ENCODE measurements around the gene LANCL3. TPM values are rescaled to one million over a fixed set of nuclear protein-coding genes. Genes with fewer than 3 reads are reported as not detected.

The LANCL3 gene
- total RNA-seq, 1 donor from 2014 or later, result 0.02 TPM

- H3K27ac Mint-ChIP-seq, result no peak overlapping the region
- no peaks in the 10 kb centered on the region for H3K27me3 Mint-ChIP-seq (ENCODE audit: insufficient read depth, low read depth)
- H3K4me1 ChIP-seq, result no peaks in the 10 kb centered on the region
- peaks cover 4% of the 10 kb centered on the region for H3K27me3 ChIP-seq
- H3K9me3 Mint-ChIP-seq, result no peaks in the 10 kb centered on the region
- no peaks in the 10 kb centered on the region for H3K36me3 Mint-ChIP-seq
- no peak overlapping the region for H3K27ac ChIP-seq
- H3K4me1 Mint-ChIP-seq, result no peaks in the 10 kb centered on the region
- H3F3A ChIP-seq (ENCODE audit: low read depth), result no peaks in the 10 kb centered on the region
- no peaks in the 10 kb centered on the region for H4K20me1 ChIP-seq (ENCODE audit: low read depth)
- H3K9ac ChIP-seq, result no peak overlapping the region
- TF ChIP-seq EZH2 (IDR thresholded peaks at IDR 0.05) (no peak), EZH2phosphoT487 (IDR thresholded peaks at IDR 0.05) (no peak), CTCF (IDR thresholded peaks at IDR 0.05) (no peak)
- no peaks in the 10 kb centered on the region for H3K79me2 ChIP-seq (ENCODE audit: low read depth)
- no peaks in the 10 kb centered on the region for H3K9me3 ChIP-seq (ENCODE audit: low read depth)
- DNase-seq (ENCODE audit: low spot score), result no peak
- no peak overlapping the region for H2AFZ ChIP-seq (replicated peaks)
- H3K4me2 ChIP-seq, result no peak overlapping the region
- H3K4me3 ChIP-seq, result no peak overlapping the region
- H3K4me3 Mint-ChIP-seq, result no peak overlapping the region
- H3K36me3 ChIP-seq, result no peaks in the 10 kb centered on the region
Measured at GRCh38 chrX:37679888-37680287, 108.4 kb downstream of the LANCL3 start.

DNA sequence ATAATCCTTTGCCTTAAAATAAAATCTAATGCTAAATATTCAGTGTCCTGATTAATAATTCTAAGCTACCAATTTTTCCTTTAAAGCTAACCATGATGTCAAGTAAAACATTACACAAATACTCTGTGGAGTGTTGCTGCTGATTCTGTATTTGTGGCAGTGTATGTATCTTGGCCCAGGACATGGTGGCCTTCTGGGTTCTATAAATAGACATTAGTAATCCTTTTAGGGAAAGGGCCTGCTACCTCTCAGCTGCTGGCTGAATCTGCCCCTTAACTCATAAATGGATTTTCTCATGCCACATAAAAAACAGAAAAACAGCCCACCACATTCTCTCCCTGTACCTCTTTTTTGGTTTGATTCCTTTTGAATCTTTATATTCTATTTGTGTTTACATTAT is 113.0 kb downstream of the LANCL3 start:
- H3K9me3 Mint-ChIP-seq, result no peaks in the 10 kb centered on the region
- peaks cover 2% of the 10 kb centered on the region for H3K27me3 Mint-ChIP-seq (ENCODE audit: insufficient read depth, low read depth)
- Histone ChIP-seq H3F3A (ENCODE audit: low read depth) (no peaks in the 10 kb centered on the region), H3K36me3 (no peaks in the 10 kb centered on the region), H3K79me2 (ENCODE audit: low read depth) (no peaks in the 10 kb centered on the region), H4K20me1 (ENCODE audit: low read depth) (no peaks in the 10 kb centered on the region), H3K9me3 (ENCODE audit: low read depth) (no peaks in the 10 kb centered on the region), H3K4me1 (no peaks in the 10 kb centered on the region), H3K4me3 (no peak overlapping the region), H3K27me3 (peaks cover 24% of the 10 kb centered on the region), H3K4me2 (no peak overlapping the region), H2AFZ (replicated peaks) (no peak overlapping the region), H3K27ac (no peak overlapping the region), H3K9ac (no peak overlapping the region)
- H3K27ac Mint-ChIP-seq, result no peak overlapping the region
- TF ChIP-seq EZH2 (IDR thresholded peaks at IDR 0.05), result no peak
- no peak for TF ChIP-seq CTCF (IDR thresholded peaks at IDR 0.05)
- no peak for TF ChIP-seq EZH2phosphoT487 (IDR thresholded peaks at IDR 0.05)
- no peak for DNase-seq (ENCODE audit: low spot score)
- H3K36me3 Mint-ChIP-seq, result no peaks in the 10 kb centered on the region
- no peak overlapping the region for H3K4me3 Mint-ChIP-seq
- no peaks in the 10 kb centered on the region for H3K4me1 Mint-ChIP-seq

DNA sequence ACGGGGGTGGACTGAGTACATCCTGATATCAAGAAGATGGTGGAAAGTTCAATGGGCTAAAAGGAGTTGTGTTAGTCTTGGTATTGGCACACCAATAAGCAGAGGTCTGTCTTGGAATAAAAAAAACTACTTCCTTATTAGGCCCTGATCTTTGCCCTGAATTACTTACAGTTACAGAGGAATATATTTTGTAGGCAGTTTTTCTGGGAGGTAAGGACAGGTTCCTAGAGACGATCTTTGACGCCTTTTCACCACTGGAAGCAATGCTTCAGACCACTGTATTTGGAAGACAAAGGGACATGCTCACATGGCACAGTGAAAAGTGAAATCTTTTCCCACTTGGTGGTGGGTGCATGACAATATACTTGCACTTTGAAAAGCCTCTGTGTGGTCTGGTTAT is 113.5 kb downstream of the LANCL3 start:
- H3K27me3 Mint-ChIP-seq (ENCODE audit: insufficient read depth, low read depth), result peaks cover 2% of the 10 kb centered on the region
- peak overlapping the region; percentile 36 for H3K4me3 ChIP-seq
- no peaks in the 10 kb centered on the region for H3K79me2 ChIP-seq (ENCODE audit: low read depth)
- no peaks in the 10 kb centered on the region for H3F3A ChIP-seq (ENCODE audit: low read depth)
- H3K27me3 ChIP-seq, result peaks cover 24% of the 10 kb centered on the region
- no peaks in the 10 kb centered on the region for H3K36me3 Mint-ChIP-seq
- no peaks in the 10 kb centered on the region for H3K4me1 ChIP-seq
- H3K4me3 Mint-ChIP-seq, result no peak overlapping the region
- H2AFZ ChIP-seq (replicated peaks), result peak overlapping the region; percentile 79
- no peaks in the 10 kb centered on the region for H3K9me3 Mint-ChIP-seq
- no peak overlapping the region for H3K9ac ChIP-seq
- no peak for DNase-seq (ENCODE audit: low spot score)
- no peaks in the 10 kb centered on the region for H4K20me1 ChIP-seq (ENCODE audit: low read depth)
- peak overlapping the region; percentile 64 for H3K4me2 ChIP-seq
- no peak overlapping the region for H3K27ac ChIP-seq
- no peaks in the 10 kb centered on the region for H3K4me1 Mint-ChIP-seq
- H3K27ac Mint-ChIP-seq, result no peak overlapping the region
- TF ChIP-seq EZH2phosphoT487 (IDR thresholded peaks at IDR 0.05) (no peak), EZH2 (IDR thresholded peaks at IDR 0.05) (no peak), CTCF (IDR thresholded peaks at IDR 0.05) (no peak)
- no peaks in the 10 kb centered on the region for H3K36me3 ChIP-seq
- no peaks in the 10 kb centered on the region for H3K9me3 ChIP-seq (ENCODE audit: low read depth)

Measured in neural progenitor cell (in vitro differentiated cells).